HL-60/S4 treated with phorbol 12-myristate 13-acetate at 8.2 ng/mL for 4 days and 3 days (cell line): Measurements from ENCODE around the gene RPL27A.
"Not testable (repeated sequence)": the region's sequence is repeated elsewhere in the genome, so short reads cannot be mapped to it uniquely, and the experiment has no call there.

Source experiments
- in situ Hi-C: fragments of 300-500 bp; cut with MboI; formaldehyde crosslinking; loops from 2 replicates; pipeline ENCODE4 v1.15.0; 2022; ENCODE audit warnings: low sequenced_read_pairs

Gene RPL27A

GRCh38 chr11:8682303-8683114 is at the start of gene RPL27A, which contains the start of gene TRIM66:
RPL27A (plus strand) TSS chr11:8682792; CDS start chr11:8682814, 22 bp downstream.
TRIM66 (minus strand) TSS chr11:8682665; CDS start chr11:8672274, 10,391 bp downstream.
- in situ Hi-C loops: no loop called here

- in situ Hi-C loops: no loop called here
Measured at GRCh38 chr11:8634498-8634897, 48.1 kb upstream of the RPL27A start.

- in situ Hi-C loops: no loop called here
Measured at GRCh38 chr11:8636127-8636526, 46.5 kb upstream of the RPL27A start.

GRCh38 chr11:8638300-8638699 is 44.3 kb upstream of the RPL27A start:
- in situ Hi-C loops: no loop called here

GRCh38 chr11:8639655-8640054 is 42.9 kb upstream of the RPL27A start:
- in situ Hi-C loops: no loop called here

GRCh38 chr11:8640267-8640906 is 42.2 kb upstream of the RPL27A start:
- in situ Hi-C loops: no loop called here

GRCh38 chr11:8641332-8641731 is 41.3 kb upstream of the RPL27A start:
- in situ Hi-C loops: no loop called here

GRCh38 chr11:8642196-8642841 is 40.3 kb upstream of the RPL27A start:
- in situ Hi-C loops: no loop called here

- in situ Hi-C loops: no loop called here
Measured at GRCh38 chr11:8646873-8647272, 35.7 kb upstream of the RPL27A start.

GRCh38 chr11:8649361-8649760 is 33.2 kb upstream of the RPL27A start:
- in situ Hi-C loops: no loop called here

- in situ Hi-C loops: no loop called here
Measured at GRCh38 chr11:8650401-8650990, 32.1 kb upstream of the RPL27A start.

GRCh38 chr11:8652140-8652539 is 30.5 kb upstream of the RPL27A start:
- in situ Hi-C loops: no loop called here

GRCh38 chr11:8654503-8654902 is 28.1 kb upstream of the RPL27A start:
- in situ Hi-C loops: no loop called here

GRCh38 chr11:8656291-8656690 is 26.3 kb upstream of the RPL27A start:
- in situ Hi-C loops: no loop called here

GRCh38 chr11:8658321-8659057 is 24.1 kb upstream of the RPL27A start:
- in situ Hi-C loops: no loop called here

GRCh38 chr11:8661001-8661795 is 21.4 kb upstream of the RPL27A start:
- in situ Hi-C loops: no loop called here

- in situ Hi-C loops: no loop called here
Measured at GRCh38 chr11:8665222-8665621, 17.4 kb upstream of the RPL27A start.

GRCh38 chr11:8670081-8670480 is 12.5 kb upstream of the RPL27A start:
- in situ Hi-C loops: not testable (repeated sequence)

- in situ Hi-C loops: no loop called here
Measured at GRCh38 chr11:8671193-8671612, 11.4 kb upstream of the RPL27A start.

GRCh38 chr11:8671651-8672062 is 10.9 kb upstream of the RPL27A start:
- in situ Hi-C loops: no loop called here
